Mucosa of rectum (tissue), 2 donors: ENCODE data around the gene ADCY9.
A peak's percentile ranks its signal among the peaks of the same experiment; 100 is the strongest.

ENCODE experiments used
- H3K27ac ChIP-seq, 2 donors: one replicate each; pipeline ENCODE4 v1.7.0; 2013; ENCODE audit warnings: inconsistent platforms in 2 of 2, low read depth in 2 of 2, low read length in 2 of 2
- H3K27me3 ChIP-seq, 2 donors: one replicate each; pipeline ENCODE4 v1.7.0; 2013; ENCODE audit warnings: low read length in 2 of 2; ENCODE audit not compliant: control insufficient read depth in 2 of 2, insufficient read depth in 2 of 2
- H3K36me3 ChIP-seq, 2 donors: one replicate each; pipeline ENCODE4 v1.7.0; 2013; ENCODE audit warnings: low read length in 2 of 2; ENCODE audit not compliant: control insufficient read depth in 2 of 2, insufficient read depth in 2 of 2
- H3K4me1 ChIP-seq, 2 donors: one replicate each; pipeline ENCODE4 v1.7.0; 2013; ENCODE audit warnings: low read length in 2 of 2, mild to moderate bottlenecking in 1 of 2; ENCODE audit not compliant: control insufficient read depth in 2 of 2, insufficient read depth in 2 of 2
- H3K4me3 ChIP-seq, 2 donors: one replicate each; pipeline ENCODE4 v1.7.0; 2013; ENCODE audit warnings: low read length in 2 of 2
- H3K9ac ChIP-seq, 2 donors: one replicate each; pipeline ENCODE4 v1.7.0; 2013; ENCODE audit warnings: low read length in 2 of 2, low read depth in 1 of 2, mild to moderate bottlenecking in 1 of 2
- H3K9me3 ChIP-seq, 2 donors: one replicate each; pipeline ENCODE4 v1.7.0; 2013; ENCODE audit warnings: low read length in 2 of 2; ENCODE audit not compliant: control insufficient read depth in 2 of 2
- donor health status: healthy.
- donor health status: Normal muscosa, but diverticular disease.

The ADCY9 gene

DNA sequence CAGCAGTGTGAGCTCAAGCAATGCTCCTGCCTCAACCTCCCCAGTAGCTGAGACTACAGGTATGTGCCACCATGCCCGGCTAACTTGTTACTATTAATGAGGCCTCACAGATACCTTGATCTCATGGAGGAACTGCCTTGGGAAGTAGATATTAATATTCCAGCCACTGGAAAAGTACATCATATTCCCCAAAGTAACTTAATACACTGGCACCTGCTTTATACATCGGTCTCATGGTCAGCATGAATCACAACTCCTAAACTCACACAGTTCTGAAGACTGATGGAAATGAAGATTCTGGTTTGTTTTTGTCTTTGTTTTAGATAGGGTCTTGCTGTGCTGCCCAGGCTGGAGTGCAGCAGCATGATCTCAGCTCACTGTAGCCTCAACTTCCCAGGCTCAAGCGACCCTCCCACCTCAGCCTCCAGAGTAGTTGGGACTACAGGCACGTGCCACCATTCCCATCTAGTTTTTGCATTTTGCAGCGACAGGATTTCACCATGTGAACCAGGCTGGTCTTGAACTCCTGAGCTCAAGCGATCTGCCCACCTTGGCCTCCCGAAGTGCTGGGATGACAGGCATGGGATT lies 28.2 kb downstream of the ADCY9 start:
- Histone ChIP-seq H3K9me3 (no peaks in the 10 kb centered on the region), H3K36me3 (no peaks in the 10 kb centered on the region), H3K9ac (no peak overlapping the region), H3K4me1 (peaks cover 12 to 14% of the 10 kb centered on the region in 2 donors), H3K4me3 (no peak overlapping the region), H3K27me3 (no peaks in the 10 kb centered on the region), H3K27ac (no peak overlapping the region)

- no peaks in the 10 kb centered on the region for H3K27me3 ChIP-seq
- no peak overlapping the region for H3K4me3 ChIP-seq
- H3K27ac ChIP-seq, result no peak overlapping the region
- no peaks in the 10 kb centered on the region for H3K36me3 ChIP-seq
- H3K9me3 ChIP-seq, result no peaks in the 10 kb centered on the region
- H3K4me1 ChIP-seq, result peaks cover 12 to 17% of the 10 kb centered on the region in 2 donors
- H3K9ac ChIP-seq, result no peak overlapping the region
Observed at GRCh38 chr16:4087099-4087885, 28.9 kb downstream of the ADCY9 start.

DNA sequence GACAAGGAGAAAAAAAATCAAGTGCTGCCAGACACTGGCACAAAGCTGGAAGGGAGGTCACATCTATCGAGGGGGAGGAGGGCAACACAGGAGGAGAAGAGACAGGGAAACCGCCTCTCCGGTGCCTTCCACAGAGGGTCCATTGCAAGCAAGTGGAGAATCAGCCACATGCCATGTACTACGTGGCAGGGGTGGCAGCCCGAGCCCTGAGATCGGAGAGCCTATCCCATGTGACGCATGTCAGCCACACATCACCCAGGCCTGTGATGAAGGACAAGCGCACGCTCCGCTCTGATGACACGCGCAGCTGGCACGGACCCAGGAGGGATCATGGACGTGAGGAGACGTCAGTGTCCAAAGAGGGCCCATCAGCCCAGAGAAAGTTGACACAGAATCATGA lies 30.1 kb downstream of the ADCY9 start:
- Histone ChIP-seq H3K27me3 (no peaks in the 10 kb centered on the region), H3K4me3 (no peak overlapping the region), H3K9me3 (no peaks in the 10 kb centered on the region), H3K27ac (no peak overlapping the region), H3K9ac (no peak overlapping the region), H3K4me1 (peaks cover 15 to 18% of the 10 kb centered on the region in 2 donors), H3K36me3 (no peaks in the 10 kb centered on the region)

DNA sequence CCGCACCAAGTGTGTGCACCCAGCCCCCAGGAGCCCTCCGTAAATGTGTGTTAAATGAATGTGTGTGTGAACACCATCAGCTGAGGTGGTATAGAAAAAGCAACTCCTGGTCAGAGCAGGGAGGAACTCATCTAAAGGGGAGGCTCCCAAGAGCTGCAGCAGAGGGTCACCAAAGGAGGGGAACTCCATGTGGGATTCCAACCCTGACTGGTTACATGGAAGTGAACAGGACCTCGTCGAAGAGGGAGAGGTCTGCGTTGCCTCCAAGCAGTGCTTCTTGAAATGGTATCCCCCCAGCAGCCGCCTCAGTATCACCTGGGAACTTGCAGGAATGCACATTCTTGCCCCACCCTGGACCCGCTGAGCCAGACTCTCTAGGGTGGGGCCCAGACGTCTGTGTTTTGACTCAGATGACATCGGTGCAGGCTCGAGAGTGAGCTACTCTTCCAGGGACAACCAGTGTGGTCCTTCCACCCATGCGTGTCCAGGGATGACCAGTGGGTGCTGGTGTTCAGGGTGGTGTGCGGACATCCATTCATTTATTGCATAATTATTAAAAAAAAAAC lies 30.8 kb downstream of the ADCY9 start:
- no peak overlapping the region for H3K9ac ChIP-seq
- H3K9me3 ChIP-seq, result no peaks in the 10 kb centered on the region
- no peak overlapping the region for H3K27ac ChIP-seq
- H3K27me3 ChIP-seq, result no peaks in the 10 kb centered on the region
- H3K36me3 ChIP-seq, result no peaks in the 10 kb centered on the region
- no peak overlapping the region for H3K4me3 ChIP-seq
- peaks cover 16% of the 10 kb centered on the region in 2 donors for H3K4me1 ChIP-seq

DNA sequence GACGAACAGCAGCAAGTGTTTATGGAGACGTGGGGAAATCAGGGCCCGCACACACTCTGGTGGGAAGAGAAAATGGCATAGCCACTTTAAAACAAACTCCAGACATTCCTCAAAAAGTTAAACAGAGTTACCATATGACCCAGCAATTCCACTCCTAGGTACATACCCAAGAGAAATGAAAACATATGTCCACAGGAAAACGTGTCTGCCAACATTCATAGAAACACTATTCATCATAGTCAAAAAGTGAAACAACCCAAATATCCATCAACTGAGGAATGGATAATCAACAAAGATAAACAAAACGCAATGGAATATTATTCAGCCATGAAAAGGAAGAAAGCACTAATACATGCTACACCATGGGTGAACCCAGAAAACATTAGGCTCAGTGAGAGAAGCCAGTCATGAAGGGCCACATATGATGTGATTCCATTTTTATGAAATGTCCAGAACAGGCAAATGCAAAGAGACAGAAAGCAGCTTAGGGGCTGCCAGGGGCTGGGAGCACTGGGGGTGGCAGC lies 32.8 kb downstream of the ADCY9 start:
- Histone ChIP-seq H3K4me3 (no peak overlapping the region), H3K9me3 (no peaks in the 10 kb centered on the region), H3K27ac (no peak overlapping the region), H3K4me1 (peaks cover 4 to 6% of the 10 kb centered on the region in 2 donors), H3K27me3 (no peaks in the 10 kb centered on the region), H3K36me3 (no peaks in the 10 kb centered on the region), H3K9ac (no peak overlapping the region)

DNA sequence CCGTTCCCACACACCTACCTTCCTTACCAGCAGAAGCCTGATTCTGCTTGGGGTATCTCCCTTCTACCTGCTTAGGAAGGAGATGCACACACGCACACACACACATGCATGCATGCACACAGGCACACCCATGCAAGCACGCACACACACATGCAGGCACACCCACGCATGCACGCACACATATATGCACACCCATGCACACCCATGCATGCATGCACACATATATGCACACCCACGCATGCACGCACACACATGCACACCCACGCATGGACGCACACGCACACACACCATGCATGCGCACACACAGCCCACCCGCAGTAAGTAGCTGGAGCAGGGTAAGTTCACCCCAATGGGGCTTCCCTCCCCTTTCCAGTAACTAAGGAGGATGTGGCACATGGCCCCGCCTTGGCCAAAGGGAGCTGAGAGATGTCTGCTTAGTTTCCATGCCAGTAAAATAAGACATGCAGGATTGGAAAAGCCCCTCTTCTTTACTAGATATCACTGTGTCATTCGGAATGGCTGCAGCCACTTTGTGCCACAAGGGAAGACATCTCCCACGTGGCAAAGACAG lies 33.7 kb downstream of the ADCY9 start:
- Histone ChIP-seq H3K27ac (no peak overlapping the region), H3K9ac (no peak overlapping the region), H3K4me1 (peaks cover 4 to 6% of the 10 kb centered on the region in 2 donors), H3K4me3 (no peak overlapping the region), H3K9me3 (no peaks in the 10 kb centered on the region), H3K27me3 (no peaks in the 10 kb centered on the region), H3K36me3 (no peaks in the 10 kb centered on the region)

DNA sequence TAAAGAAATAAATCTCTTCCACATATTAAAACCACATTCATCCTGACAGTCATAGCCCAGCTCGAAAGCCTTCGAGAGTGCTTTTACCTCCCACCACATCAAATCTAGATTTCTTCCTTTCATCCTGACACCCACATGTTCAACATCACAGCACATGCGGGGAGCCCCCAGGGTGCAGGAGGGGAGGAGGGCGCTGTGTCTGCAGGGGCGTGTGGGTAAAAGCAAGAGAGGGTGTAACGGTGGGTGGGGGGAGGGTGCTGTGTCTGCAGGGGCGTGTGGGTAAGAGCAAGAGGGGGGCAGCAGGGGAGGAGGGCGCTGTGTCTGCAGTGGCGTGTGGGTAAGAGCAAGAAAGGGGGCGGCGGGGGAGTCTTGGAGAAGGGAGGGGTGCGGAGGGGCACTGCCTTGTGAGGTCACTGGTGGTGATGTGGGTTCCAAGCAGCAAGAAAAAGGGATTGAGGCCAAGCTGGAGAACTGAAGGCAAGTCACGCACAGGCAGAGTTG lies 34.7 kb downstream of the ADCY9 start:
- Histone ChIP-seq H3K9me3 (no peaks in the 10 kb centered on the region), H3K27me3 (no peaks in the 10 kb centered on the region), H3K4me3 (no peak overlapping the region), H3K9ac (no peak overlapping the region), H3K36me3 (no peaks in the 10 kb centered on the region), H3K4me1 (peaks cover 4 to 6% of the 10 kb centered on the region in 2 donors), H3K27ac (no peak overlapping the region)

DNA sequence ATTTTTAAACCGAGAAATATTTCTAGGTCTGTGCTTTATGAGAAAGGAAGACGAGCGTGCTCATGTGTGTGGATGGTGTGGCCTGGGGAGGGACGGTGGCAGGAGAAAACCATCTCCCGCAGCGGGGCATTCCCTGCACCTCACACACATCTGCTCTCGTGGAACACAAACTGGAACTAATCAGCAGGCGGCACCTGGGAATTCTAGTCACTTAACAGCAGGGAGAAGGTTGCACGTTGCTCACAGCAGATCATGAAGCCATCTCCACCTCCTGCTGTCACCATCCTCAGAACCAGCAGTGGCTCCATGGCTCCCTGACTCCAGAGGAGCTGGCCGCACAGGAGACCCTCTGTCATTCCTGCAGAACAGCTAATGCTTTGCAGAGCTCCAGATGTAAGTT lies 35.2 kb downstream of the ADCY9 start:
- H3K4me3 ChIP-seq, result peak overlapping the region in 1 of 2 donors; percentile 29
- no peaks in the 10 kb centered on the region for H3K27me3 ChIP-seq
- H3K4me1 ChIP-seq, result peaks cover 4 to 6% of the 10 kb centered on the region in 2 donors
- no peaks in the 10 kb centered on the region for H3K36me3 ChIP-seq
- no peaks in the 10 kb centered on the region for H3K9me3 ChIP-seq
- H3K27ac ChIP-seq, result no peak overlapping the region
- no peak overlapping the region for H3K9ac ChIP-seq

DNA sequence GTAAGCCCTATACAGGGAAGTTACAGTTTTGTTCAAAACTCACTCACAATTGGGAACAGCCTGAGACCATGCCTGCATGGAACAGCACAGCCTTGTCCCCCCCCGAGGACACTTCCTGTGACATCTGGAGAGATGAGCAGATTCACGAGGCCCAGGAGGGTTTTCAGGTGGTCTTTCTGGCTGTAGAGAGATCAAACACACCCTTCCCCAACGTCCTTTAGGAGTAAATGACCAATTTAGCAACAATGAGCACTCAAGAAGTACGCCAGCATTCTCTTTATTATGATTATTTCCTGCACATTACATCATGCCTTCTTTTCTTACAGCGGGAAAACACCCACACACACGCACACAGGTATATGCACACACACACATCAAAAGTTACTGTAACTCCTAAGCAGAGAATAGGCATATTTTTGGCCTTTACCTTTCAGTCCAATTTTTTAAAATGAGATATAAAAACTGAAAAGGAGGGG lies 39.0 kb downstream of the ADCY9 start:
- H3K36me3 ChIP-seq, result no peaks in the 10 kb centered on the region
- peaks cover 3 to 4% of the 10 kb centered on the region in 2 donors for H3K4me1 ChIP-seq
- no peak overlapping the region for H3K27ac ChIP-seq
- H3K9me3 ChIP-seq, result no peaks in the 10 kb centered on the region
- H3K4me3 ChIP-seq, result no peak overlapping the region
- no peak overlapping the region for H3K9ac ChIP-seq
- H3K27me3 ChIP-seq, result no peaks in the 10 kb centered on the region

GRCh38 chr16:4075534-4075933 lies 40.7 kb downstream of the ADCY9 start:
- H3K4me1 ChIP-seq, result no peaks in the 10 kb centered on the region
- no peaks in the 10 kb centered on the region for H3K9me3 ChIP-seq
- no peaks in the 10 kb centered on the region for H3K36me3 ChIP-seq
- H3K4me3 ChIP-seq, result no peak overlapping the region
- no peak overlapping the region for H3K9ac ChIP-seq
- H3K27ac ChIP-seq, result no peak overlapping the region
- no peaks in the 10 kb centered on the region for H3K27me3 ChIP-seq
